Esophagus (tissue), 2 donors: ENCODE results near the gene SRMS. TPM values are rescaled to one million over a fixed set of nuclear protein-coding genes. Genes with fewer than 3 reads are reported as not detected.

Experiments used
- H3K27ac ChIP-seq, 2 donors: one replicate each; pipeline ENCODE4 v1.5.1; 2013; ENCODE audit warnings: low read depth in 2 of 2, mild to moderate bottlenecking in 2 of 2, inconsistent platforms in 1 of 2, low read length in 1 of 2, moderate library complexity in 1 of 2
- H3K27me3 ChIP-seq, 2 donors: one replicate each; pipeline ENCODE4 v1.6.1; 2013; ENCODE audit warnings: low read length in 2 of 2, control low read depth in 1 of 2, mild to moderate bottlenecking in 1 of 2; ENCODE audit not compliant: insufficient read depth in 2 of 2, control insufficient read depth in 1 of 2
- H3K36me3 ChIP-seq, 2 donors: one replicate each; pipeline ENCODE4 v1.6.1; 2013; ENCODE audit warnings: low read length in 1 of 2; ENCODE audit not compliant: control insufficient read depth in 2 of 2, insufficient read depth in 2 of 2
- H3K4me1 ChIP-seq, 2 donors: one replicate each; pipeline ENCODE4 v1.6.1; 2013; ENCODE audit warnings: low read length in 1 of 2; ENCODE audit not compliant: control insufficient read depth in 2 of 2, insufficient read depth in 2 of 2
- H3K4me3 ChIP-seq, 2 donors: one replicate each; pipeline ENCODE4 v1.5.1; 2013; ENCODE audit warnings: low read length in 2 of 2, mild to moderate bottlenecking in 2 of 2, low read depth in 1 of 2, moderate library complexity in 1 of 2
- H3K9me3 ChIP-seq, 2 donors: one replicate each; pipeline ENCODE4 v1.6.1; 2013; ENCODE audit warnings: mild to moderate bottlenecking in 2 of 2, low read depth in 1 of 2, low read length in 1 of 2, moderate library complexity in 1 of 2; ENCODE audit not compliant: control insufficient read depth in 2 of 2, insufficient read depth in 1 of 2
- WGBS, 2 donors: extraction: QIAGEN DNeasy Blood & Tissue Kit; methylation state at CpG; one replicate each; pipeline ENCODE4 v1.1.7; 2013; 5-methylcytosine and 5-hydroxymethylcytosine counted together
- polyA plus RNA-seq, 2 donors: library from polyadenylated mRNA; stranded (reverse); fragments of 200-250 nt; gene quantifications; one replicate each; pipeline ENCODE4 v1.2.3, GENCODE V29; 2013
- donor health status: healthy with polysubstance abuse.
- donor health status: Bipolar disorder and iron deficiency.

SRMS gene
- polyA plus RNA-seq, 2 donors = 0.04 TPM; not detected in 1

DNA sequence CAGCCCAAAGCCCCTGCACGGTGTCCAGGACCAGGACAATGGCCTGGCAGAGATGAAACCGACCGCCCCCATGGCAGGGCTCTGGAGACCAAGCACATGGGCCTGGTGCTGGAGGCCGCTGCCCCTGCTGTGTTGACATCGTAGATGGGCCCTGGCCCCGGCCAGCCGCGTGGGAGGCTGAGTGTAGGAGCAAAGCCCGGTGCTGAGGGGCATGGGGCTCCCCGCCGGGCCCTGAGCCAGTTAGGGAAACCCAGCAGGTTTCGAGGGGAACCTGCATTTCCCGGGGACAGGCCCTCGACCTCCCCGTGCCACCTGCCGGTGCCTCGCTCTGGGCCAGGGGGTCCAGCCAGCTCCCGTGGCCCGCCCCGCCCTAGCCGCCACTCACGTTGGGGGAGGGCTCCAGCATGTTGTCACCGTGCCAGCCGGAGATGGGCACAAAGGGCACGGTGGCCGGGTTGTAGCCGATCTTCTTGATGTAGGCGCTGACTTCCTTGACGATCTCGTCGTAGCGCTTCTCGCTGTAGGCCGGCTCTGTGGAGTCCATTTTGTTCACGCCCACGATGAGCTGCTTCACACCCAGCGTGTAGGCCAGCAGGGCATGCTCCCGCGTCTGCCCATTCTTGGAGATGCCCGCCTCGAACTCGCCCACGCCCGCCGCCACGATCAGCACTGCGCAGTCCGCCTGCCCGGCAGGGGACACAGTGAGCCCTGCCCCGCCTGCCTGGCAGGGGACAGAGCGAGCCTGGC lies 53.0 kb downstream of the SRMS start:
- Histone ChIP-seq H3K4me3 (no peak overlapping the region), H3K27ac (no peak overlapping the region), H3K4me1 (peaks cover 4 to 6% of the 10 kb centered on the region in 2 donors), H3K27me3 (peaks cover 0 to 11% of the 10 kb centered on the region in 2 donors), H3K36me3 (no peaks in the 10 kb centered on the region), H3K9me3 (peaks cover 0 to 7% of the 10 kb centered on the region in 2 donors)
- WGBS, 2 donors = 77 to 82% methylated on average over 47 to 51 of the region's 51 CpGs

DNA sequence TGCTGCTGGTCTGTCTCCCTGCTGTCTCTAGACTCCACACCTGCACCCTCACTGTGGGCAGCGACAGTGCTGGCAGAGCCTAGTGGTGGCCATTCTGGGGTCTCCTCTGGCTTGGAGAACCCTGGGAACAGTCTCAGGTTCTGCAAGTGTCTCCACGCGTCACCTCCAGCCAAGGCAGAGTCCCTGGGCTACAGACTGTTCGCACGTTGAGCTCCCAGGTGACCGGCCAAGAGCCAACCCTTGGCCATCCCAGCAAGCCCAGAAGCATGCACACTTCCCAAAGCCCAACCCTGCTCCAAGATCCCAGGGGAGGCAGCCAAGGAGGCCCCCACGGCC lies 53.5 kb downstream of the SRMS start:
- Histone ChIP-seq H3K4me3 (no peak overlapping the region), H3K36me3 (no peaks in the 10 kb centered on the region), H3K27me3 (peaks cover 2 to 6% of the 10 kb centered on the region in 2 donors), H3K27ac (no peak overlapping the region), H3K4me1 (peaks cover 0 to 6% of the 10 kb centered on the region in 2 donors), H3K9me3 (peaks cover 0 to 7% of the 10 kb centered on the region in 2 donors)
- WGBS, 2 donors = 76 to 82% methylated on average over 7 of the region's 7 CpGs

DNA sequence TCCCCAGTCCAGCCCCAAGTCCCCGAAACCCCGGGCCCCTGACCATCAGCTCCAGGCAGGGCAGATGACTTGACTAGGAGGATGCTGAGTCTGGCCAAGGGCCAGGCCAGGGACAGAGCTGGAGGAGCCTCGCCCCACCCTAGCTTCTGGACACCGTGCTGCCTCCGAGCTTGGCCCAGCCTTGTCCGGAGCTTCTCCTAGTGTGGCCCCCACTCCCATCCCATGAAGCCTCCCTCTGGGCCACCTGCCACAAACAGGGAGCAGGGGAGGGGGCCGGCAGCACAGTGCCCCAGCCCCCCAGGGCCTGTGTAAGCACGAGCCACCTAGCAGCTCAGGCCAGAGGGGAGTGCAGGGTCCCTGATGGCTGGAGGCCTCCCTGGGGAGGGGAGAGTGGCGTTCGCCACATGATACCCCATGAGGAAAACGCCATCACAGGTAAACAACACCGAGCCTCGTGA lies 54.0 kb downstream of the SRMS start:
- H3K27ac ChIP-seq = no peak overlapping the region
- H3K36me3 ChIP-seq = no peaks in the 10 kb centered on the region
- peaks cover 0 to 7% of the 10 kb centered on the region in 2 donors for H3K9me3 ChIP-seq
- no peak overlapping the region for H3K4me3 ChIP-seq
- 61 to 66% methylated on average over 12 to 13 of the region's 13 CpGs for WGBS, 2 donors
- H3K27me3 ChIP-seq = peaks cover 2 to 8% of the 10 kb centered on the region in 2 donors
- peaks cover 0 to 6% of the 10 kb centered on the region in 2 donors for H3K4me1 ChIP-seq

DNA sequence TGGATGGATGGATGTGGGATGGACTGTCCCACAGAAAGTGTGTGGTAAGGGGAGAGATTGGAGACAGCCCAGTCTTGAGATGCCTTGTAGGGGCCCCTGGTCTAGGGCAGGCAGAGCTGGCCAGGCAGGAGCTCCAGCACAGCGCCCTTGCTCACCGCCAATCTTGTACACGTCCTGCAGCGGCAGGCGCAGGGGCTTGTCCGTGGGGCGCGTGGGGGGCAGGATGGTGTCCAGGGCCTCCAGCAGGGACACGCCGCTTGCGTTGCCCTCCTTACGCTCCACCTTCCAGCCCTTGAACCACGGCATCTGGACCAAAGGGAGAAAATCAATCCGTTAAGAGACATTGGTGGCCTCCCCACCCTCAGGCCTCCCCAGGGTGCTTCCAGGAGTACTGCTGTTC lies 54.6 kb downstream of the SRMS start:
- no peak overlapping the region for H3K27ac ChIP-seq
- H3K4me1 ChIP-seq = peaks cover 0 to 6% of the 10 kb centered on the region in 2 donors
- WGBS, 2 donors = 92 to 94% methylated on average over 12 to 14 of the region's 14 CpGs
- no peaks in the 10 kb centered on the region for H3K36me3 ChIP-seq
- no peak overlapping the region for H3K4me3 ChIP-seq
- H3K27me3 ChIP-seq = peaks cover 2 to 4% of the 10 kb centered on the region in 2 donors
- peaks cover 0 to 7% of the 10 kb centered on the region in 2 donors for H3K9me3 ChIP-seq

DNA sequence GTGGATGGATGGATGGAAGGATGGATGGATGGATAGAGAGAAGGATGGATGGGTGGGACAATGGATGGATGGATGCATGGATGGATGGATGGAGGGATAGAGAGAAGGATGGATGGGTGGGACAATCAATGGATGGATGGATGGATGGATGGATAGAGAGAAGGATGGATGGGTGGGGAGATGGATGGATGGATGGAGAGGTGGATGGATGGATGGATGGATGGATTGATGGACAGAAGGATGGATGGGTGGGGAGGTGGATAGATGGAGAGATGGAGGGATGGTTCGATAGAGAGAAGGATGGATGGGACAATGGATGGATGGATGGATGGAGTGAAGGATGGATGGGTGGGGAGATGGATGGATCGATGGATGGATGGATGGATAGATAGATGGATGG lies 55.0 kb downstream of the SRMS start:
- no peak overlapping the region for H3K27ac ChIP-seq
- H3K4me1 ChIP-seq = peaks cover 0 to 3% of the 10 kb centered on the region in 2 donors
- H3K9me3 ChIP-seq = peaks cover 0 to 7% of the 10 kb centered on the region in 2 donors
- H3K36me3 ChIP-seq = no peaks in the 10 kb centered on the region
- H3K4me3 ChIP-seq = no peak overlapping the region
- WGBS, 2 donors = 88 to 89% methylated on average over 2 of the region's 2 CpGs
- H3K27me3 ChIP-seq = peaks cover 2 to 4% of the 10 kb centered on the region in 2 donors

DNA sequence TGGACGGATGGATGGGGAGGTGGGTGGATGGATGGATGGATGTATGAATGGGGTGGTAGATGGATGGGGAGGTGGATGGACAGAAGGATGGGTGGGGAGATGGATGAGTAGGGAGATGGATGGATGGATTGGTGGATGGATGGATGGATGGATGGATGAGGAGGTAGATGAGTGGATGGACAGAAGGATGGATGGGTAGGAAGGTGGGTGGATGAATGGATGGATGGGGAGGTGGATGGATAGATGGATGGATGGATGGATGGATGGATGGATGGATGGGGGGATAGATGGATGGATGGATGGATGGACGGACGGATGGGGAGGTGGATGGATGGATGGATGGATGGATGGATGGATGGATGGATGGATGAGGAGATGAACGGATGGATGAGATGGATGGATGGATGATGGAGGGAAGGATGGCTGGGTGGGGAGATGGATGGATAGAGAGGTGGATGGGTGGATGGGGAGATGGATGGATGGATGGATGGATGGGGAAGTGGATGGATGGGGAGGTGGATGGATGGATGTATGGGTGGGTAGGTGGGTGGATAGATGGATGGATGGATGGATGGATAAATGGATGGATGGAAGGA lies 55.8 kb downstream of the SRMS start:
- Histone ChIP-seq H3K4me1 (peaks cover 0 to 2% of the 10 kb centered on the region in 2 donors), H3K9me3 (peaks cover 0 to 7% of the 10 kb centered on the region in 2 donors), H3K36me3 (no peaks in the 10 kb centered on the region), H3K27ac (no peak overlapping the region), H3K27me3 (peaks cover 2 to 4% of the 10 kb centered on the region in 2 donors), H3K4me3 (no peak overlapping the region)
- WGBS, 2 donors = 56 to 72% methylated on average over 4 of the region's 4 CpGs

DNA sequence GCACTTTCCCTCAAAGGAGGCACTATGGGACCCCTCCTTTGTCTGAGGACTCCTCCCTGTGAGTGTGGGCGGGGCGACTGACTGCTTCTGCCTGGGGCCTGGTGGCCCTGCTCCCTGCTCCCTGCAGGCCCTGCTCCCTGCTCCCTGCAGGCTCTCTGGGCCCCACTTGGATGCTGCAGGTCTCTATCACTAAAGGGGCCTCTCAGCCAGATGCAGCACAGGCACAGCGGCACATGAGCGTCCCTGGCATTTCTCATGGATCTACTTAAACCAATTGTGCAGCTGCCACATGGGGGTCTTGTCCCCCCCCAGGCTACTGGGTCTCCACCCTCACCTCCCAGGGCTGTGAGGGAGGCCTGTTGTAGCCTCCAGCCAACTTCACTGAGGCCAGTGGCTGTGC lies 56.5 kb downstream of the SRMS start:
- Histone ChIP-seq H3K9me3 (peaks cover 0 to 13% of the 10 kb centered on the region in 2 donors), H3K27ac (no peak overlapping the region), H3K4me1 (no peaks in the 10 kb centered on the region), H3K27me3 (peaks cover 2 to 8% of the 10 kb centered on the region in 2 donors), H3K36me3 (no peaks in the 10 kb centered on the region), H3K4me3 (no peak overlapping the region)
- WGBS, 2 donors = 76 to 89% methylated on average over 2 to 4 of the region's 4 CpGs

Other genes starting within 250 kb of the SRMS start
- under 1 TPM in 1 of 2 donors, not detected in 1; 0.02 TPM for gene CHRNA4, start 186.4 kb downstream of the SRMS start, polyA plus RNA-seq
- under 1 TPM; 0.01 to 0.06 TPM for gene KCNQ2, start 75.1 kb downstream of the SRMS start, polyA plus RNA-seq
- 1 to 10 TPM in 1 of 2 donors, under 1 TPM in 1; 0.86 to 7.3 TPM for gene EEF1A2, start 48.7 kb downstream of the SRMS start, polyA plus RNA-seq
- 1,000 to 10,000 TPM in 1 of 2 donors, 100 to 1,000 TPM in 1; 615 to 1,105 TPM for gene PPDPF, start 27.0 kb downstream of the SRMS start, polyA plus RNA-seq
- 10 to 100 TPM; 80.1 to 81.6 TPM for gene PTK6, start 10.4 kb downstream of the SRMS start, polyA plus RNA-seq
- gene FNDC11, start 6.4 kb upstream of the SRMS start, polyA plus RNA-seq = under 1 TPM; 0.07 to 0.26 TPM
- gene HELZ2, start 26.5 kb upstream of the SRMS start, polyA plus RNA-seq = 1 to 10 TPM; 7.2 to 8.3 TPM
- 1 to 10 TPM; 7.6 to 8.8 TPM for gene GMEB2, start 79.4 kb upstream of the SRMS start, polyA plus RNA-seq
- gene STMN3, start 105.7 kb upstream of the SRMS start, polyA plus RNA-seq = 1 to 10 TPM; 3.7 to 6.1 TPM
- gene RTEL1, start 110.6 kb upstream of the SRMS start, polyA plus RNA-seq = 10 to 100 TPM in 1 of 2 donors, 1 to 10 TPM in 1; 8.1 to 14.5 TPM
- 10 to 100 TPM in 1 of 2 donors, 1 to 10 TPM in 1; 2.6 to 15.2 TPM for gene TNFRSF6B, start 148.9 kb upstream of the SRMS start, polyA plus RNA-seq
- 10 to 100 TPM; 33.9 to 35.4 TPM for gene ARFRP1, start 160.2 kb upstream of the SRMS start, polyA plus RNA-seq
- 10 to 100 TPM; 24.4 to 38.9 TPM for gene ZGPAT, start 160.3 kb upstream of the SRMS start, polyA plus RNA-seq
- gene LIME1, start 188.9 kb upstream of the SRMS start, polyA plus RNA-seq = 10 to 100 TPM; 12.6 to 24.5 TPM
- 10 to 100 TPM; 43.8 to 77.5 TPM for gene SLC2A4RG, start 192.0 kb upstream of the SRMS start, polyA plus RNA-seq